IMR-90 (cell line): ENCODE data around the gene AMN.

Source experiments
- BHLHE40 ChIP-seq: fragments of 150-350 bp; IDR thresholded peaks from 2 replicates; pipeline ENCODE4 v1.6.1; 2016; ENCODE audit warnings: mild to moderate bottlenecking, low read depth, low read length
- FOS ChIP-seq: fragments of 150-350 bp; IDR thresholded peaks from 2 replicates; pipeline ENCODE4 v1.6.1; 2016; ENCODE audit warnings: low read depth, low read length
- MXI1 ChIP-seq: IDR thresholded peaks from 2 replicates; pipeline ENCODE4 v1.6.1; 2012; ENCODE audit warnings: low read depth, mild to moderate bottlenecking, low read length, moderate library complexity, borderline replicate concordance
- POLR2A ChIP-seq: IDR thresholded peaks from 2 replicates; pipeline ENCODE4 v1.6.1; 2012; ENCODE audit warnings: mild to moderate bottlenecking, low read depth, low read length
- RCOR1 ChIP-seq: IDR thresholded peaks from 2 replicates; pipeline ENCODE4 v1.6.1; 2012; ENCODE audit warnings: mild to moderate bottlenecking, low read length, improper control_type of control experiment; ENCODE audit not compliant: insufficient replicate concordance
- SMC3 ChIP-seq: fragments of 150-350 bp; IDR thresholded peaks from 2 replicates; pipeline ENCODE4 v1.6.1; 2016; ENCODE audit warnings: low read depth, mild to moderate bottlenecking, antibody characterized with exemption, low read length, moderate library complexity
- TF ChIP-seq, protein P1 (sequence below): conservative IDR thresholded peaks from 2 replicates; pipeline ENCODE4 v1.5.1; 2012; ENCODE audit warnings: mild to moderate bottlenecking, low read depth, low read length, improper control_type of control experiment

DNA sequence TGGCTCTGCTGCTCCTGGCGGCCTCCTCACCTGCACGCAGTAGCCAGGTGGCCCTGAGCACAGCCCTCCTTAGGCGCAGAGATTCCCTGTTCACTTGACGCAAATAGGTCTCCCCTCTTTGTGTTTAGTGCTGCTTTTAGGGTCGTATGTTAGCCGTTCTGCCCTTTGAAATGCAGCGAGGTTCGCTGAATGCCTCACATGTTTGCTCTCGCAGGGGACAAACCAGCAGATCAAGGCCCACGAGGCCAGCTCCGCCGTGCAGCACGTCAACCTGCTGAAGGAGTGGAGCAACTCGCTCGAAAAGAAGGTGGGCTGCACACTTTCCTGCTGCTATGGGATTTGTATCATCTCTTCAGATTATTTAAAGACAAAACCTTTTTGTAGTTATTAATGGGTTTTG lies 31.4 kb upstream of the AMN start:
- TF ChIP-seq, protein P1, sequence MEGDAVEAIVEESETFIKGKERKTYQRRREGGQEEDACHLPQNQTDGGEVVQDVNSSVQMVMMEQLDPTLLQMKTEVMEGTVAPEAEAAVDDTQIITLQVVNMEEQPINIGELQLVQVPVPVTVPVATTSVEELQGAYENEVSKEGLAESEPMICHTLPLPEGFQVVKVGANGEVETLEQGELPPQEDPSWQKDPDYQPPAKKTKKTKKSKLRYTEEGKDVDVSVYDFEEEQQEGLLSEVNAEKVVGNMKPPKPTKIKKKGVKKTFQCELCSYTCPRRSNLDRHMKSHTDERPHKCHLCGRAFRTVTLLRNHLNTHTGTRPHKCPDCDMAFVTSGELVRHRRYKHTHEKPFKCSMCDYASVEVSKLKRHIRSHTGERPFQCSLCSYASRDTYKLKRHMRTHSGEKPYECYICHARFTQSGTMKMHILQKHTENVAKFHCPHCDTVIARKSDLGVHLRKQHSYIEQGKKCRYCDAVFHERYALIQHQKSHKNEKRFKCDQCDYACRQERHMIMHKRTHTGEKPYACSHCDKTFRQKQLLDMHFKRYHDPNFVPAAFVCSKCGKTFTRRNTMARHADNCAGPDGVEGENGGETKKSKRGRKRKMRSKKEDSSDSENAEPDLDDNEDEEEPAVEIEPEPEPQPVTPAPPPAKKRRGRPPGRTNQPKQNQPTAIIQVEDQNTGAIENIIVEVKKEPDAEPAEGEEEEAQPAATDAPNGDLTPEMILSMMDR, result no peak
- TF ChIP-seq SMC3 (no peak), RCOR1 (no peak), POLR2A (no peak), FOS (no peak), MXI1 (no peak), BHLHE40 (no peak)
